NB4 (cell line): ENCODE measurements around the gene KRT15.

Experiments used
- MYC ChIP-seq: IDR thresholded peaks from 2 replicates; pipeline ENCODE4 v1.6.1; 2011; ENCODE audit warnings: low read depth, low read length
- POLR2A ChIP-seq: IDR thresholded peaks from 2 replicates; pipeline ENCODE4 v1.6.1; 2011; ENCODE audit warnings: mild to moderate bottlenecking; ENCODE audit not compliant: insufficient read length; ENCODE audit errors: extremely low read depth
- TF ChIP-seq, protein P1 (sequence below): IDR thresholded peaks from one replicate; pipeline ENCODE4 v1.5.1; 2012; ENCODE audit warnings: low read depth, low read length
- TF ChIP-seq, protein P2 (sequence below): IDR thresholded peaks from 2 replicates; pipeline ENCODE4 v1.6.1; 2011; ENCODE audit warnings: low read depth, low read length

DNA sequence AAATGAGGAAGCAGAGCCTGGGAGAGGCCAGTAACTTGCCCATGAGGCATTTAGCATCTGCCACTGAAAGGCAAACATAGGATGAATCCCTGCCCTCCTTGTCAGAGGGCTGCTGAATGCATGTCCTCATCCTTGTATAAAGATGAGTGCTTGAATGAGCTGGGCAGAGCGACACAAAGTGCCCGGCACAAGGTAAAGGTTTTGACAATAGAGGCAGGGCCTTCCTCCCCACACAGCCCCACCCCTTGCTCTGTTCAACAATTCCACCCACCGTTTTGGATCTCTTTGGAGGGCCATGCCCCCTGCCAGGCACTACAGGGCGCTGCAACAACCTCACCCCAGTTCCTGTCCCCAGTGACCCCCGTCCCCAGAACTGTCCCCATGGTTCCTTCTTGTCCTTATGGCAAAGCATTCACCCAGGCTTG lies 10.8 kb upstream of the KRT15 start:
- TF ChIP-seq, protein P1, sequence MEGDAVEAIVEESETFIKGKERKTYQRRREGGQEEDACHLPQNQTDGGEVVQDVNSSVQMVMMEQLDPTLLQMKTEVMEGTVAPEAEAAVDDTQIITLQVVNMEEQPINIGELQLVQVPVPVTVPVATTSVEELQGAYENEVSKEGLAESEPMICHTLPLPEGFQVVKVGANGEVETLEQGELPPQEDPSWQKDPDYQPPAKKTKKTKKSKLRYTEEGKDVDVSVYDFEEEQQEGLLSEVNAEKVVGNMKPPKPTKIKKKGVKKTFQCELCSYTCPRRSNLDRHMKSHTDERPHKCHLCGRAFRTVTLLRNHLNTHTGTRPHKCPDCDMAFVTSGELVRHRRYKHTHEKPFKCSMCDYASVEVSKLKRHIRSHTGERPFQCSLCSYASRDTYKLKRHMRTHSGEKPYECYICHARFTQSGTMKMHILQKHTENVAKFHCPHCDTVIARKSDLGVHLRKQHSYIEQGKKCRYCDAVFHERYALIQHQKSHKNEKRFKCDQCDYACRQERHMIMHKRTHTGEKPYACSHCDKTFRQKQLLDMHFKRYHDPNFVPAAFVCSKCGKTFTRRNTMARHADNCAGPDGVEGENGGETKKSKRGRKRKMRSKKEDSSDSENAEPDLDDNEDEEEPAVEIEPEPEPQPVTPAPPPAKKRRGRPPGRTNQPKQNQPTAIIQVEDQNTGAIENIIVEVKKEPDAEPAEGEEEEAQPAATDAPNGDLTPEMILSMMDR, result no peak
- no peak for TF ChIP-seq POLR2A
- no peak for TF ChIP-seq MYC
- TF ChIP-seq, protein P2, sequence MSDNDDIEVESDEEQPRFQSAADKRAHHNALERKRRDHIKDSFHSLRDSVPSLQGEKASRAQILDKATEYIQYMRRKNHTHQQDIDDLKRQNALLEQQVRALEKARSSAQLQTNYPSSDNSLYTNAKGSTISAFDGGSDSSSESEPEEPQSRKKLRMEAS, result no peak
